Endodermal cell (in vitro differentiated cells): ENCODE measurements around the gene NAGLU. TPM values are rescaled to one million over a fixed set of nuclear protein-coding genes. Genes with fewer than 3 reads are reported as not detected.
A peak's percentile ranks its signal among the peaks of the same experiment; 100 is the strongest.

Experiments used
- DNase-seq: peaks from one replicate; pipeline ENCODE4 v3.0.0-alpha.2; 2017
- H3K27ac ChIP-seq: 2 replicates; pipeline ENCODE4 v1.5.1; 2013; ENCODE audit warnings: mild to moderate bottlenecking, low read depth, low read length, moderate library complexity
- H3K27me3 ChIP-seq: 2 replicates; pipeline ENCODE4 v1.6.1; 2013; ENCODE audit warnings: mild to moderate bottlenecking, low read length, moderate library complexity; ENCODE audit not compliant: insufficient read depth, control insufficient read depth, poor library complexity, severe bottlenecking
- H3K36me3 ChIP-seq: 2 replicates; pipeline ENCODE4 v1.7.0; 2013; ENCODE audit warnings: mild to moderate bottlenecking, low read length, moderate library complexity; ENCODE audit not compliant: control insufficient read depth, insufficient read depth
- H3K4me1 ChIP-seq: one replicate; pipeline ENCODE4 v1.7.0; 2013; ENCODE audit warnings: low read length; ENCODE audit not compliant: control insufficient read depth, insufficient read depth
- H3K4me3 ChIP-seq: 2 replicates; pipeline ENCODE4 v1.5.1; 2013; ENCODE audit warnings: mild to moderate bottlenecking, low read length, moderate library complexity
- H3K9ac ChIP-seq: 2 replicates; pipeline ENCODE4 v1.6.1; 2013; ENCODE audit warnings: mild to moderate bottlenecking, low read length, moderate library complexity; ENCODE audit not compliant: poor library complexity, severe bottlenecking; ENCODE audit errors: extremely low read depth
- H3K9me3 ChIP-seq: 2 replicates; pipeline ENCODE4 v1.6.1; 2013; ENCODE audit warnings: mild to moderate bottlenecking, low read length, moderate library complexity; ENCODE audit not compliant: control insufficient read depth
- H3K27ac Mint-ChIP-seq: 2 replicates; pipeline ENCODE4 v1.8.0; 2020; ENCODE audit warnings: mixed read lengths
- H3K27me3 Mint-ChIP-seq: 2 replicates; pipeline ENCODE4 v1.8.0; 2021; ENCODE audit warnings: mild to moderate bottlenecking, mixed read lengths; ENCODE audit not compliant: insufficient read depth
- H3K36me3 Mint-ChIP-seq: 2 replicates; pipeline ENCODE4 v1.8.0; 2020; ENCODE audit warnings: low read depth, mixed read lengths
- H3K4me1 Mint-ChIP-seq: 2 replicates; pipeline ENCODE4 v1.8.0; 2020; ENCODE audit warnings: mixed read lengths
- H3K4me3 Mint-ChIP-seq: 2 replicates; pipeline ENCODE4 v1.8.0; 2020; ENCODE audit warnings: mild to moderate bottlenecking, moderate library complexity, mixed read lengths
- H3K9me3 Mint-ChIP-seq: 2 replicates; pipeline ENCODE4 v1.8.0; 2020; ENCODE audit warnings: mild to moderate bottlenecking, mixed read lengths
- CTCF ChIP-seq: fragments of 200-600 bp; sonication (generic); conservative IDR thresholded peaks from 2 replicates; pipeline ENCODE4 v1.5.0; 2021; ENCODE audit warnings: antibody characterized with exemption, mild to moderate bottlenecking
- WGBS, 2 experiments: methylation state at CpG; one replicate each; pipeline versions ENCODE4 v1.1.5 to v1.1.7; 2013; ENCODE audit warnings: missing lambda C conversion rate in 2 of 2, mixed read lengths in 1 of 2; ENCODE audit not compliant: insufficient coverage in 1 of 2, insufficient read length in 1 of 2; 5-methylcytosine and 5-hydroxymethylcytosine counted together
- total RNA-seq, 2 donors: library from RNA; stranded (reverse); fragmentation: NEBNext Ultra II Directional in 1 of 2; extraction: Animal tissue kit (Norgen Biotek cat#: 25700) in 1 of 2; gene quantifications; 2 replicates in 1 of 2; 3 replicates in 1 of 2; pipeline ENCODE4 v1.2.1, GENCODE V29; 2021

The NAGLU gene
- total RNA-seq, 2 donors from 2014 or later: 29.1 to 31.5 TPM

- peak; percentile 100 for DNase-seq
- Histone ChIP-seq H3K4me3 (peak within 1 kb of the TSS; percentile 85), H3K36me3 (peaks cover 30% of the 10 kb centered on the region), H3K9me3 (no peaks in the 10 kb centered on the region), H3K27me3 (no peaks in the 10 kb centered on the region), H3K27ac (no peak within 1 kb of the TSS), H3K4me1 (no peaks in the 10 kb centered on the region), H3K9ac (peak within 1 kb of the TSS; percentile 81)
- no peak for TF ChIP-seq CTCF
- 0 to 5% methylated on average over 15 to 26 of the region's 26 CpGs for WGBS, 2 experiments
- Mint-ChIP-seq H3K27ac (peak within 1 kb of the TSS; percentile 96), H3K4me1 (peaks cover 21% of the 10 kb centered on the region), H3K9me3 (no peaks in the 10 kb centered on the region), H3K36me3 (peaks cover 6% of the 10 kb centered on the region), H3K27me3 (no peaks in the 10 kb centered on the region), H3K4me3 (peak within 1 kb of the TSS; percentile 94)
Measured at GRCh38 chr17:42561897-42562387, 25.9 kb downstream of the NAGLU start, which contains the start of gene COASY. COASY (plus strand) TSS chr17:42562148; CDS start chr17:42562623, 475 bp downstream.

GRCh38 chr17:42562388-42563142, 26.5 kb downstream of the NAGLU start:
- TF ChIP-seq CTCF: no peak
- peak overlapping the region; percentile 94 for H3K4me3 Mint-ChIP-seq
- no peaks in the 10 kb centered on the region for H3K27me3 Mint-ChIP-seq
- H3K27me3 ChIP-seq: no peaks in the 10 kb centered on the region
- no peak overlapping the region for H3K27ac ChIP-seq
- peaks cover 7% of the 10 kb centered on the region for H3K36me3 Mint-ChIP-seq
- H3K27ac Mint-ChIP-seq: peak overlapping the region; percentile 96
- 25 to 28% methylated on average over 35 to 48 of the region's 48 CpGs for WGBS, 2 experiments
- no peak for DNase-seq
- peak overlapping the region; percentile 85 for H3K4me3 ChIP-seq
- H3K9me3 ChIP-seq: no peaks in the 10 kb centered on the region
- peaks cover 30% of the 10 kb centered on the region for H3K36me3 ChIP-seq
- peaks cover under 1% of the 10 kb centered on the region for H3K4me1 ChIP-seq
- no peaks in the 10 kb centered on the region for H3K9me3 Mint-ChIP-seq
- peaks cover 22% of the 10 kb centered on the region for H3K4me1 Mint-ChIP-seq
- peak overlapping the region; percentile 81 for H3K9ac ChIP-seq

- Mint-ChIP-seq H3K9me3 (no peaks in the 10 kb centered on the region), H3K27ac (peak overlapping the region; percentile 96), H3K4me3 (peak overlapping the region; percentile 94), H3K36me3 (peaks cover 11% of the 10 kb centered on the region), H3K4me1 (peaks cover 25% of the 10 kb centered on the region), H3K27me3 (no peaks in the 10 kb centered on the region)
- Histone ChIP-seq H3K4me1 (peaks cover 4% of the 10 kb centered on the region), H3K9me3 (no peaks in the 10 kb centered on the region), H3K4me3 (peak overlapping the region; percentile 85), H3K27me3 (no peaks in the 10 kb centered on the region), H3K27ac (no peak overlapping the region), H3K9ac (peak overlapping the region; percentile 81), H3K36me3 (peaks cover 30% of the 10 kb centered on the region)
- no peak for DNase-seq
- no peak for TF ChIP-seq CTCF
- 89 to 98% methylated on average over 12 to 14 of the region's 14 CpGs for WGBS, 2 experiments
Measured at GRCh38 chr17:42563143-42563509, 27.1 kb downstream of the NAGLU start.
